ENCODE measurements around the gene THSD8. TPM values are rescaled to one million over a fixed set of nuclear protein-coding genes. Genes with fewer than 3 reads are reported as not detected.

Gene THSD8
- total and polyA plus RNA-seq, 2 of the 8 experiments (the other 6 are each of a cell fraction or from before 2014, with no cell fraction given): 8.2 to 42.3 TPM

DNA sequence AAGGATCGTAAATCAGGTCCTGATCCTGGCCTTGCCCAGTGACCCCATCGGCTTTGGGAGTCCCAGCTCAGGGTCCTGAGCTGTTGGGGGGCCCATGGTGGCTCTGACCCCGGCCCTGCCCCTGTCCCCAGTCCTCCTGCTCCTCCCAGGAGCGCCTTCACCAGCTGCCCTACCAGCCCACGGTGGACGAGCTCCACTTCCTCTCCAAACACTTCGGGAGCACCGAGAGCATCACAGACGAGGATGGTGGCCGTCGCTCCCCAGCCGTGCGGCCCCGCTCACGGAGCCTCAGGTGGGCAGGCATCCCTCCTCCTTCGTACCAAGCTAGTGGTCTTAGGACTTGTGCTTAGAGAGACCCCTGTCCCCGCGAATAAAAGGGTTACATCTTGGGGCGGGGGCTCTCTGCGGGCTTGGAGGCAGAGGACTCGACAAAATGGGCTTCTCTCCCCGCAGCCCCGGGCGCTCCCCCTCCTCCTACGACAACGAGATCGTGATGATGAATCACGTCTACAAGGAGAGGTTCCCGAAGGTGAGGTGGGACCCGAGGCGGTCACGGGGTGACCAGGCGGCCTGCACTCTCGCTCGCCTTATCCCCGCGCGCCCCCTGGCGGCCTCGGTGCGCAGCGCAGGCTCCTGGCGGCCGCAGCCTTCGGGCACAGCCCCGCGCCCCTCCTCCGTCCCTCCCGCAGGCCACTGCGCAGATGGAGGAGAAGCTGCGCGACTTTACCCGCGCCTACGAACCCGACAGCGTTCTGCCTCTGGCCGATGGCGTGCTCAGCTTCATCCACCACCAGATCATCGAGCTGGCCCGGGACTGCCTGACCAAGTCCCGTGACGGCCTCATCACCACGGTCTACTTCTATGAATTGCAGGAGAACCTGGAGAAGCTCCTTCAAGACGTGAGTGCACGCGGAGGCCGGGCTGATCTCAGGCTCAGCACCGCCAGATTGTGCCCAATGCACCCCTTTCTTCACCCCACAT is 45.6 kb downstream of the THSD8 start (continued):
- no peak for TF ChIP-seq HDAC2 (IDR thresholded peaks at IDR 0.05; ENCODE audit: borderline replicate concordance in 1 of 2, low read depth in 2 of 2, low read length in 2 of 2)

Small RNA genes within 50 kb of the gene (microRNA-seq; reads per million reads assigned to microRNA genes)
- 0 reads per million in 2 experiments for gene MIR5684 (ENCODE audit: borderline microRNAs expressed in 2 of 2, borderline number of aligned reads in 2 of 2, borderline replicate concordance in 1 of 2)
- 0 to 0.41 reads per million in 2 experiments for gene MIR6794 (ENCODE audit: borderline microRNAs expressed in 2 of 2, borderline number of aligned reads in 2 of 2, borderline replicate concordance in 1 of 2)

Small RNA genes within 50 kb of the gene (small RNA-seq; reads per million reads assigned to genes)
- gene MIR5684 (ENCODE audit: insufficient read depth) (not detected), gene MIR6794 (ENCODE audit: insufficient read depth) (not detected)

Other genes with a start within 250 kb of the THSD8 start
- 9.0 TPM in 2 replicates for gene ZNF490, start 191.3 kb upstream of the THSD8 start, total RNA-seq (2021; fragmentation: NEBNext Ultra II Directional; extraction: Animal tissue kit (Norgen Biotek cat#: 25700))
- 1.6 and 1.7 TPM in 2 replicates for gene ZNF490, start 191.3 kb upstream of the THSD8 start, polyA plus RNA-seq (2011; rRNA removed)
- 18.6 and 20.1 TPM in 2 replicates for gene ZNF791, start 191.1 kb upstream of the THSD8 start, total RNA-seq (2021; fragmentation: NEBNext Ultra II Directional; extraction: Animal tissue kit (Norgen Biotek cat#: 25700))
- gene ZNF791, start 191.1 kb upstream of the THSD8 start, polyA plus RNA-seq (2011; rRNA removed): 3.1 and 4.1 TPM in 2 replicates
- 71.1 and 76.3 TPM in 2 replicates for gene MAN2B1, start 135.3 kb upstream of the THSD8 start, total RNA-seq (2021; fragmentation: NEBNext Ultra II Directional; extraction: Animal tissue kit (Norgen Biotek cat#: 25700))
- gene MAN2B1, start 135.3 kb upstream of the THSD8 start, polyA plus RNA-seq (2011; rRNA removed): 55.3 and 73.6 TPM in 2 replicates
- 15.3 and 19.6 TPM in 2 replicates for gene WDR83, start 135.3 kb upstream of the THSD8 start, total RNA-seq (2021; fragmentation: NEBNext Ultra II Directional; extraction: Animal tissue kit (Norgen Biotek cat#: 25700))
- 12.6 and 24.5 TPM in 2 replicates for gene WDR83, start 135.3 kb upstream of the THSD8 start, polyA plus RNA-seq (2011; rRNA removed)
- 86.6 and 88.8 TPM in 2 replicates for gene DHPS, start 120.2 kb upstream of the THSD8 start, total RNA-seq (2021; fragmentation: NEBNext Ultra II Directional; extraction: Animal tissue kit (Norgen Biotek cat#: 25700))
- 99.6 and 118 TPM in 2 replicates for gene DHPS, start 120.2 kb upstream of the THSD8 start, polyA plus RNA-seq (2011; rRNA removed)
- gene GNG14, start 114.1 kb upstream of the THSD8 start, total RNA-seq (2021; fragmentation: NEBNext Ultra II Directional; extraction: Animal tissue kit (Norgen Biotek cat#: 25700)): not detected in 2 replicates
- not detected in 2 replicates for gene GNG14, start 114.1 kb upstream of the THSD8 start, polyA plus RNA-seq (2011; rRNA removed)
- 10.8 and 11.1 TPM in 2 replicates for gene FBXW9, start 105.4 kb upstream of the THSD8 start, total RNA-seq (2021; fragmentation: NEBNext Ultra II Directional; extraction: Animal tissue kit (Norgen Biotek cat#: 25700))
- 30.1 and 36.4 TPM in 2 replicates for gene FBXW9, start 105.4 kb upstream of the THSD8 start, polyA plus RNA-seq (2011; rRNA removed)
- gene TNPO2, start 78.1 kb upstream of the THSD8 start, total RNA-seq (2021; fragmentation: NEBNext Ultra II Directional; extraction: Animal tissue kit (Norgen Biotek cat#: 25700)): 110 and 112 TPM in 2 replicates
- 121 and 136 TPM in 2 replicates for gene TNPO2, start 78.1 kb upstream of the THSD8 start, polyA plus RNA-seq (2011; rRNA removed)
- 149 and 156 TPM in 2 replicates for gene TRIR, start 67.4 kb upstream of the THSD8 start, total RNA-seq (2021; fragmentation: NEBNext Ultra II Directional; extraction: Animal tissue kit (Norgen Biotek cat#: 25700))
- gene TRIR, start 67.4 kb upstream of the THSD8 start, polyA plus RNA-seq (2011; rRNA removed): 130 and 167 TPM in 2 replicates
- 105 and 106 TPM in 2 replicates for gene GET3, start 64.6 kb upstream of the THSD8 start, total RNA-seq (2021; fragmentation: NEBNext Ultra II Directional; extraction: Animal tissue kit (Norgen Biotek cat#: 25700))
- gene GET3, start 64.6 kb upstream of the THSD8 start, polyA plus RNA-seq (2011; rRNA removed): 297 and 304 TPM in 2 replicates
- gene BEST2, start 50.3 kb upstream of the THSD8 start, total RNA-seq (2021; fragmentation: NEBNext Ultra II Directional; extraction: Animal tissue kit (Norgen Biotek cat#: 25700)): 4.6 TPM in 2 replicates
- 7.3 and 11.6 TPM in 2 replicates for gene BEST2, start 50.3 kb upstream of the THSD8 start, polyA plus RNA-seq (2011; rRNA removed)
- 59.3 and 63.2 TPM in 2 replicates for gene HOOK2, start 26.5 kb upstream of the THSD8 start, total RNA-seq (2021; fragmentation: NEBNext Ultra II Directional; extraction: Animal tissue kit (Norgen Biotek cat#: 25700))
- 23.8 and 39.2 TPM in 2 replicates for gene HOOK2, start 26.5 kb upstream of the THSD8 start, polyA plus RNA-seq (2011; rRNA removed)
- gene JUNB, start 10.6 kb upstream of the THSD8 start, total RNA-seq (2021; fragmentation: NEBNext Ultra II Directional; extraction: Animal tissue kit (Norgen Biotek cat#: 25700)): 7.4 and 8.6 TPM in 2 replicates
- gene JUNB, start 10.6 kb upstream of the THSD8 start, polyA plus RNA-seq (2011; rRNA removed): 10.0 and 14.1 TPM in 2 replicates
- 380 and 404 TPM in 2 replicates for gene PRDX2, start 269 bp upstream of the THSD8 start, total RNA-seq (2021; fragmentation: NEBNext Ultra II Directional; extraction: Animal tissue kit (Norgen Biotek cat#: 25700))
- 748 and 904 TPM in 2 replicates for gene PRDX2, start 269 bp upstream of the THSD8 start, polyA plus RNA-seq (2011; rRNA removed)
- gene RNASEH2A, start 4.5 kb downstream of the THSD8 start, total RNA-seq (2021; fragmentation: NEBNext Ultra II Directional; extraction: Animal tissue kit (Norgen Biotek cat#: 25700)): 67.5 and 67.9 TPM in 2 replicates
- 120 and 141 TPM in 2 replicates for gene RNASEH2A, start 4.5 kb downstream of the THSD8 start, polyA plus RNA-seq (2011; rRNA removed)
- 4.8 and 5.8 TPM in 2 replicates for gene RTBDN, start 32.5 kb downstream of the THSD8 start, total RNA-seq (2021; fragmentation: NEBNext Ultra II Directional; extraction: Animal tissue kit (Norgen Biotek cat#: 25700))
- 4.0 and 4.4 TPM in 2 replicates for gene RTBDN, start 32.5 kb downstream of the THSD8 start, polyA plus RNA-seq (2011; rRNA removed)
- 25.2 and 28.3 TPM in 2 replicates for gene MAST1, start 36.4 kb downstream of the THSD8 start, total RNA-seq (2021; fragmentation: NEBNext Ultra II Directional; extraction: Animal tissue kit (Norgen Biotek cat#: 25700))
- gene MAST1, start 36.4 kb downstream of the THSD8 start, polyA plus RNA-seq (2011; rRNA removed): 15.6 and 27.5 TPM in 2 replicates
- 32.9 and 33.2 TPM in 2 replicates for gene DNASE2, start 79.4 kb downstream of the THSD8 start, total RNA-seq (2021; fragmentation: NEBNext Ultra II Directional; extraction: Animal tissue kit (Norgen Biotek cat#: 25700))
- 48.2 and 58.2 TPM in 2 replicates for gene DNASE2, start 79.4 kb downstream of the THSD8 start, polyA plus RNA-seq (2011; rRNA removed)
- 0.59 and 0.84 TPM in 2 replicates for gene KLF1, start 85.1 kb downstream of the THSD8 start, total RNA-seq (2021; fragmentation: NEBNext Ultra II Directional; extraction: Animal tissue kit (Norgen Biotek cat#: 25700))
- 0.91 and 1.0 TPM in 2 replicates for gene KLF1, start 85.1 kb downstream of the THSD8 start, polyA plus RNA-seq (2011; rRNA removed)
- 63.8 and 67.3 TPM in 2 replicates for gene GCDH, start 89.1 kb downstream of the THSD8 start, total RNA-seq (2021; fragmentation: NEBNext Ultra II Directional; extraction: Animal tissue kit (Norgen Biotek cat#: 25700))
- gene GCDH, start 89.1 kb downstream of the THSD8 start, polyA plus RNA-seq (2011; rRNA removed): 89.4 and 134 TPM in 2 replicates
- gene SYCE2, start 117.2 kb downstream of the THSD8 start, total RNA-seq (2021; fragmentation: NEBNext Ultra II Directional; extraction: Animal tissue kit (Norgen Biotek cat#: 25700)): 0.46 and 0.97 TPM in 2 replicates
- gene SYCE2, start 117.2 kb downstream of the THSD8 start, polyA plus RNA-seq (2011; rRNA removed): 0.69 and 0.71 TPM in 2 replicates
- gene FARSA, start 131.6 kb downstream of the THSD8 start, total RNA-seq (2021; fragmentation: NEBNext Ultra II Directional; extraction: Animal tissue kit (Norgen Biotek cat#: 25700)): 103 and 108 TPM in 2 replicates
- 61.0 and 100 TPM in 2 replicates for gene FARSA, start 131.6 kb downstream of the THSD8 start, polyA plus RNA-seq (2011; rRNA removed)
- 1,155 and 1,177 TPM in 2 replicates for gene CALR, start 136.5 kb downstream of the THSD8 start, total RNA-seq (2021; fragmentation: NEBNext Ultra II Directional; extraction: Animal tissue kit (Norgen Biotek cat#: 25700))
- 418 and 591 TPM in 2 replicates for gene CALR, start 136.5 kb downstream of the THSD8 start, polyA plus RNA-seq (2011; rRNA removed)
- 73.3 and 76.1 TPM in 2 replicates for gene RAD23A, start 143.8 kb downstream of the THSD8 start, total RNA-seq (2021; fragmentation: NEBNext Ultra II Directional; extraction: Animal tissue kit (Norgen Biotek cat#: 25700))
- gene RAD23A, start 143.8 kb downstream of the THSD8 start, polyA plus RNA-seq (2011; rRNA removed): 40.0 and 80.1 TPM in 2 replicates
- 42.2 and 45.5 TPM in 2 replicates for gene GADD45GIP1, start 155.2 kb downstream of the THSD8 start, total RNA-seq (2021; fragmentation: NEBNext Ultra II Directional; extraction: Animal tissue kit (Norgen Biotek cat#: 25700))
- gene GADD45GIP1, start 155.2 kb downstream of the THSD8 start, polyA plus RNA-seq (2011; rRNA removed): 42.6 and 58.5 TPM in 2 replicates
- gene DAND5, start 167.5 kb downstream of the THSD8 start, total RNA-seq (2021; fragmentation: NEBNext Ultra II Directional; extraction: Animal tissue kit (Norgen Biotek cat#: 25700)): 0.17 and 0.25 TPM in 2 replicates
- 0.13 and 0.14 TPM in 2 replicates for gene DAND5, start 167.5 kb downstream of the THSD8 start, polyA plus RNA-seq (2011; rRNA removed)
- 0.20 and 0.27 TPM in 2 replicates for gene NFIX, start 193.4 kb downstream of the THSD8 start, total RNA-seq (2021; fragmentation: NEBNext Ultra II Directional; extraction: Animal tissue kit (Norgen Biotek cat#: 25700))
- 0.03 and 0.08 TPM in 2 replicates for gene NFIX, start 193.4 kb downstream of the THSD8 start, polyA plus RNA-seq (2011; rRNA removed)

Data from H1 (cell line).